Progenitor cell of endocrine pancreas (in vitro differentiated cells): Measurements from ENCODE around the gene MCCC2. TPM values are rescaled to one million over a fixed set of nuclear protein-coding genes. Genes with fewer than 3 reads are reported as not detected.

Source experiments
- DNase-seq: peaks from one replicate; pipeline ENCODE4 v3.0.0; 2021; ENCODE audit warnings: low spot score; ENCODE audit not compliant: unreplicated experiment
- H3K27ac Mint-ChIP-seq: 2 replicates; pipeline ENCODE4 v1.8.0; 2021; ENCODE audit warnings: mild to moderate bottlenecking, moderate library complexity, mixed read lengths
- H3K27me3 Mint-ChIP-seq: 2 replicates; pipeline ENCODE4 v1.8.0; 2021; ENCODE audit warnings: mixed read lengths
- H3K36me3 Mint-ChIP-seq: 2 replicates; pipeline ENCODE4 v1.8.0; 2022; ENCODE audit warnings: mixed read lengths; ENCODE audit not compliant: insufficient read depth
- H3K4me1 Mint-ChIP-seq: 2 replicates; pipeline ENCODE4 v1.8.0; 2021; ENCODE audit warnings: low read depth, mixed read lengths
- H3K4me3 Mint-ChIP-seq: 2 replicates; pipeline ENCODE4 v1.8.0; 2021; ENCODE audit warnings: low read depth, mild to moderate bottlenecking, moderate library complexity, mixed read lengths
- H3K9me3 Mint-ChIP-seq: 2 replicates; pipeline ENCODE4 v1.8.0; 2021; ENCODE audit warnings: low read depth, mixed read lengths
- CTCF ChIP-seq: fragments of 200-600 bp; sonication (generic); IDR thresholded peaks from one replicate; pipeline ENCODE4 v1.5.0; 2021; ENCODE audit warnings: antibody characterized with exemption, mild to moderate bottlenecking; ENCODE audit not compliant: unreplicated experiment
- total RNA-seq: library from RNA; stranded (reverse); gene quantifications from 2 replicates; pipeline ENCODE4 v1.2.1, GENCODE V29; 2021

The MCCC2 gene
- total RNA-seq, 1 donor from 2014 or later: 43.5 TPM

GRCh38 chr5:71623221-71623794 lies 36.2 kb downstream of the MCCC2 start:
- TF ChIP-seq CTCF: no peak
- no peak overlapping the region for H3K27ac Mint-ChIP-seq

GRCh38 chr5:71629950-71630349 lies 42.8 kb downstream of the MCCC2 start:
- DNase-seq: no peak
- no peaks in the 10 kb centered on the region for H3K27me3 Mint-ChIP-seq
- no peaks in the 10 kb centered on the region for H3K4me1 Mint-ChIP-seq
- peaks cover 7% of the 10 kb centered on the region for H3K9me3 Mint-ChIP-seq
- H3K27ac Mint-ChIP-seq: no peak overlapping the region
- peaks cover 19% of the 10 kb centered on the region for H3K36me3 Mint-ChIP-seq
- no peak overlapping the region for H3K4me3 Mint-ChIP-seq
- TF ChIP-seq CTCF: no peak

More at GRCh38 chr5:71623221-71623794, 36.2 kb downstream of the MCCC2 start:
- Mint-ChIP-seq H3K36me3 (peaks cover 36% of the 10 kb centered on the region), H3K9me3 (peaks cover 7% of the 10 kb centered on the region), H3K4me1 (peaks cover 4% of the 10 kb centered on the region), H3K27me3 (no peaks in the 10 kb centered on the region), H3K4me3 (no peak overlapping the region)
- DNase-seq: no peak

- H3K27ac Mint-ChIP-seq: no peak overlapping the region
- peaks cover 7% of the 10 kb centered on the region for H3K9me3 Mint-ChIP-seq
- DNase-seq: no peak
- H3K4me1 Mint-ChIP-seq: no peaks in the 10 kb centered on the region
- H3K4me3 Mint-ChIP-seq: no peak overlapping the region
- no peaks in the 10 kb centered on the region for H3K27me3 Mint-ChIP-seq
- peaks cover 23% of the 10 kb centered on the region for H3K36me3 Mint-ChIP-seq
- no peak for TF ChIP-seq CTCF
These were observed 43.9 kb downstream of the MCCC2 start for GRCh38 chr5:71631070-71631469.

GRCh38 chr5:71632168-71632567 lies 45.0 kb downstream of the MCCC2 start:
- no peaks in the 10 kb centered on the region for H3K4me1 Mint-ChIP-seq
- no peak for TF ChIP-seq CTCF
- H3K9me3 Mint-ChIP-seq: peaks cover 3% of the 10 kb centered on the region
- peaks cover 20% of the 10 kb centered on the region for H3K36me3 Mint-ChIP-seq
- DNase-seq: no peak
- no peaks in the 10 kb centered on the region for H3K27me3 Mint-ChIP-seq
- H3K4me3 Mint-ChIP-seq: no peak overlapping the region
- H3K27ac Mint-ChIP-seq: no peak overlapping the region

- peaks cover 8% of the 10 kb centered on the region for H3K9me3 Mint-ChIP-seq
- H3K4me3 Mint-ChIP-seq: no peak overlapping the region
- no peak overlapping the region for H3K27ac Mint-ChIP-seq
These were observed 46.4 kb downstream of the MCCC2 start for GRCh38 chr5:71633255-71634155.

More at GRCh38 chr5:71633255-71634155, 46.4 kb downstream of the MCCC2 start:
- Mint-ChIP-seq H3K4me1 (no peaks in the 10 kb centered on the region), H3K27me3 (no peaks in the 10 kb centered on the region), H3K36me3 (peaks cover 25% of the 10 kb centered on the region)
- no peak for TF ChIP-seq CTCF
- DNase-seq: no peak
